SJSA1 (cell line): ENCODE results near the gene CER1. TPM values are rescaled to one million over a fixed set of nuclear protein-coding genes. Genes with fewer than 3 reads are reported as not detected.

ENCODE experiments used
- DNase-seq, 2 experiments: peaks; one replicate each; pipeline ENCODE4 v3.0.0-alpha.2; 2015 to 2020; ENCODE audit warnings: low spot score in 2 of 2, low read depth in 1 of 2
- H3K27ac ChIP-seq: fragments of 250-450 bp; sonication (Bioruptor Pico); 2 replicates; pipeline ENCODE4 v1.5.1; 2020; ENCODE audit warnings: mild to moderate bottlenecking, moderate library complexity
- H3K27me3 ChIP-seq: fragments of 250-450 bp; sonication (Bioruptor Pico); replicated peaks from 2 replicates; pipeline ENCODE4 v1.5.1; 2020; ENCODE audit warnings: mild to moderate bottlenecking, moderate library complexity
- H3K36me3 ChIP-seq: fragments of 250-450 bp; sonication (Bioruptor Pico); 2 replicates; pipeline ENCODE4 v1.5.1; 2020; ENCODE audit warnings: mild to moderate bottlenecking
- H3K4me1 ChIP-seq: fragments of 250-450 bp; sonication (Bioruptor Pico); replicated peaks from 2 replicates; pipeline ENCODE4 v1.6.1; 2021; ENCODE audit warnings: mild to moderate bottlenecking
- H3K4me3 ChIP-seq: fragments of 250-450 bp; sonication (Bioruptor Pico); 2 replicates; pipeline ENCODE4 v1.5.1; 2020; ENCODE audit warnings: mild to moderate bottlenecking
- H3K9me3 ChIP-seq: fragments of 250-450 bp; sonication (Bioruptor Pico); replicated peaks from 2 replicates; pipeline ENCODE4 v1.5.1; 2020; ENCODE audit warnings: mild to moderate bottlenecking
- total RNA-seq: library from RNA; depleted of rRNA; stranded (reverse); fragments of >200 nt; shearing (Covaris generic); gene quantifications from 2 replicates; pipeline ENCODE4 v1.2.3, GENCODE V29; 2014; rRNA removed

Gene CER1
- not detected in 2 replicates for total RNA-seq

GRCh38 chr9:14722391-14723035 is at the start of gene CER1:
Gene CER1 (minus strand): TSS chr9:14722733. CDS start chr9:14722672, 61 bp downstream.
- Histone ChIP-seq H3K4me1 (no peaks in the 10 kb centered on the region), H3K27ac (no peak within 1 kb of the TSS), H3K27me3 (no peaks in the 10 kb centered on the region), H3K9me3 (no peaks in the 10 kb centered on the region), H3K36me3 (no peaks in the 10 kb centered on the region), H3K4me3 (no peak within 1 kb of the TSS)
- DNase-seq = no peak

- Histone ChIP-seq H3K27me3 (no peaks in the 10 kb centered on the region), H3K36me3 (no peaks in the 10 kb centered on the region)
Measured at GRCh38 chr9:14770592-14770991, 48.1 kb upstream of the CER1 start.

GRCh38 chr9:14769230-14769571 is 46.7 kb upstream of the CER1 start:
- no peak overlapping the region for H3K27ac ChIP-seq
- no peak for DNase-seq
- H3K4me3 ChIP-seq = no peak overlapping the region
- no peaks in the 10 kb centered on the region for H3K9me3 ChIP-seq
- H3K27me3 ChIP-seq = no peaks in the 10 kb centered on the region
- H3K36me3 ChIP-seq = no peaks in the 10 kb centered on the region
- H3K4me1 ChIP-seq = no peaks in the 10 kb centered on the region

More at GRCh38 chr9:14770592-14770991, 48.1 kb upstream of the CER1 start:
- Histone ChIP-seq H3K9me3 (no peaks in the 10 kb centered on the region), H3K4me3 (no peak overlapping the region), H3K27ac (no peak overlapping the region), H3K4me1 (no peaks in the 10 kb centered on the region)
- no peak for DNase-seq

- H3K36me3 ChIP-seq = no peaks in the 10 kb centered on the region
- H3K4me1 ChIP-seq = no peaks in the 10 kb centered on the region
- no peak overlapping the region for H3K27ac ChIP-seq
- no peak overlapping the region for H3K4me3 ChIP-seq
- no peaks in the 10 kb centered on the region for H3K9me3 ChIP-seq
- H3K27me3 ChIP-seq = no peaks in the 10 kb centered on the region
- peak in 1 of 2 experiments; percentile 29 for DNase-seq
Measured at GRCh38 chr9:14768405-14769229, 46.1 kb upstream of the CER1 start.

GRCh38 chr9:14766299-14766698 is 43.8 kb upstream of the CER1 start:
- H3K4me1 ChIP-seq = no peaks in the 10 kb centered on the region
- H3K9me3 ChIP-seq = no peaks in the 10 kb centered on the region
- no peaks in the 10 kb centered on the region for H3K36me3 ChIP-seq
- H3K27me3 ChIP-seq = no peaks in the 10 kb centered on the region
- no peak for DNase-seq
- no peak overlapping the region for H3K4me3 ChIP-seq
- H3K27ac ChIP-seq = no peak overlapping the region

- Histone ChIP-seq H3K4me3 (no peak overlapping the region), H3K4me1 (no peaks in the 10 kb centered on the region), H3K9me3 (no peaks in the 10 kb centered on the region), H3K27me3 (no peaks in the 10 kb centered on the region), H3K27ac (no peak overlapping the region), H3K36me3 (no peaks in the 10 kb centered on the region)
- DNase-seq = no peak
Measured at GRCh38 chr9:14761584-14761983, 39.1 kb upstream of the CER1 start.

GRCh38 chr9:14760060-14760459 is 37.5 kb upstream of the CER1 start:
- no peaks in the 10 kb centered on the region for H3K36me3 ChIP-seq
- no peak overlapping the region for H3K27ac ChIP-seq
- no peak for DNase-seq
- no peak overlapping the region for H3K4me3 ChIP-seq
- H3K9me3 ChIP-seq = no peaks in the 10 kb centered on the region
- H3K27me3 ChIP-seq = no peaks in the 10 kb centered on the region
- H3K4me1 ChIP-seq = no peaks in the 10 kb centered on the region

- no peaks in the 10 kb centered on the region for H3K9me3 ChIP-seq
- no peaks in the 10 kb centered on the region for H3K4me1 ChIP-seq
- no peaks in the 10 kb centered on the region for H3K27me3 ChIP-seq
- H3K36me3 ChIP-seq = no peaks in the 10 kb centered on the region
- no peak overlapping the region for H3K4me3 ChIP-seq
- no peak for DNase-seq
- H3K27ac ChIP-seq = no peak overlapping the region
Measured at GRCh38 chr9:14756291-14756690, 33.8 kb upstream of the CER1 start.

GRCh38 chr9:14752871-14753270 is 30.3 kb upstream of the CER1 start:
- Histone ChIP-seq H3K9me3 (no peaks in the 10 kb centered on the region), H3K4me3 (no peak overlapping the region), H3K36me3 (no peaks in the 10 kb centered on the region), H3K27ac (no peak overlapping the region), H3K4me1 (no peaks in the 10 kb centered on the region), H3K27me3 (no peaks in the 10 kb centered on the region)
- DNase-seq = no peak

GRCh38 chr9:14752271-14752670 is 29.7 kb upstream of the CER1 start:
- Histone ChIP-seq H3K36me3 (no peaks in the 10 kb centered on the region), H3K27me3 (no peaks in the 10 kb centered on the region), H3K27ac (no peak overlapping the region), H3K4me1 (no peaks in the 10 kb centered on the region), H3K9me3 (no peaks in the 10 kb centered on the region), H3K4me3 (no peak overlapping the region)
- no peak for DNase-seq

GRCh38 chr9:14750821-14751220 is 28.3 kb upstream of the CER1 start:
- Histone ChIP-seq H3K9me3 (no peaks in the 10 kb centered on the region), H3K36me3 (no peaks in the 10 kb centered on the region), H3K27ac (no peak overlapping the region), H3K27me3 (no peaks in the 10 kb centered on the region), H3K4me1 (no peaks in the 10 kb centered on the region), H3K4me3 (no peak overlapping the region)
- DNase-seq = no peak

- no peak overlapping the region for H3K4me3 ChIP-seq
- no peaks in the 10 kb centered on the region for H3K9me3 ChIP-seq
- H3K4me1 ChIP-seq = no peaks in the 10 kb centered on the region
- DNase-seq = no peak
- no peaks in the 10 kb centered on the region for H3K36me3 ChIP-seq
- no peak overlapping the region for H3K27ac ChIP-seq
- H3K27me3 ChIP-seq = no peaks in the 10 kb centered on the region
Measured at GRCh38 chr9:14749741-14750211, 27.2 kb upstream of the CER1 start.

- Histone ChIP-seq H3K27me3 (no peaks in the 10 kb centered on the region), H3K36me3 (no peaks in the 10 kb centered on the region), H3K27ac (no peak overlapping the region), H3K9me3 (no peaks in the 10 kb centered on the region), H3K4me3 (no peak overlapping the region), H3K4me1 (no peaks in the 10 kb centered on the region)
- DNase-seq = no peak
Measured at GRCh38 chr9:14748373-14748772, 25.8 kb upstream of the CER1 start.

GRCh38 chr9:14747111-14747510 is 24.6 kb upstream of the CER1 start:
- H3K9me3 ChIP-seq = no peaks in the 10 kb centered on the region
- no peak overlapping the region for H3K4me3 ChIP-seq
- H3K36me3 ChIP-seq = no peaks in the 10 kb centered on the region
- H3K27me3 ChIP-seq = no peaks in the 10 kb centered on the region
- no peaks in the 10 kb centered on the region for H3K4me1 ChIP-seq
- DNase-seq = no peak
- H3K27ac ChIP-seq = no peak overlapping the region
